K562 (cell line): ENCODE data around the gene PAQR4. TPM values are rescaled to one million over a fixed set of nuclear protein-coding genes. Genes with fewer than 3 reads are reported as not detected.

Experiments used
- CREB3 ChIP-seq: fragments of 450-650 bp; conservative IDR thresholded peaks from 2 replicates; pipeline ENCODE4 v1.6.1; 2016; ENCODE audit warnings: missing genetic modification characterization, low read depth, mild to moderate bottlenecking, missing compliant biosample characterization, moderate library complexity
- FOXK1 ChIP-seq: sonication (generic); formaldehyde crosslinking; IDR thresholded peaks from 2 replicates; pipeline ENCODE4 v1.8.0; 2022; ENCODE audit warnings: missing genetic modification reagents, mild to moderate bottlenecking, borderline replicate concordance
- GATAD2B ChIP-seq: fragments of 450-650 bp; IDR thresholded peaks from 2 replicates; pipeline ENCODE4 v1.6.1; 2017; ENCODE audit warnings: mild to moderate bottlenecking, borderline replicate concordance
- HLTF ChIP-seq: fragments of 450-650 bp; IDR thresholded peaks from 2 replicates; pipeline ENCODE4 v1.6.1; 2016
- IRF2 ChIP-seq: sonication (generic); formaldehyde crosslinking; IDR thresholded peaks from 2 replicates; pipeline ENCODE4 v1.8.1; 2022; ENCODE audit warnings: mild to moderate bottlenecking, missing genetic modification reagents
- NR1H2 ChIP-seq: sonication (generic); formaldehyde crosslinking; IDR thresholded peaks from 2 replicates; pipeline ENCODE4 v1.4.0; 2020; ENCODE audit warnings: mild to moderate bottlenecking, missing genetic modification reagents
- PHTF2 ChIP-seq: fragments of 250-450 bp; sonication (Bioruptor Pico); IDR thresholded peaks from 2 replicates; pipeline ENCODE4 v1.5.0; 2021; ENCODE audit warnings: mild to moderate bottlenecking
- PURB ChIP-seq: sonication (generic); formaldehyde crosslinking; IDR thresholded peaks from 2 replicates; pipeline ENCODE4 v1.9.0; 2021; ENCODE audit warnings: low read depth, mild to moderate bottlenecking, missing genetic modification reagents
- SIN3A ChIP-seq, 2 experiments: fragments of 150-350 bp in 1 of 2; IDR thresholded peaks; 2 replicates each; pipeline ENCODE4 v1.6.1; 2011 to 2016; ENCODE audit warnings: borderline replicate concordance in 2 of 2, low read depth in 2 of 2, low read length in 2 of 2, mild to moderate bottlenecking in 2 of 2, moderate library complexity in 2 of 2; ENCODE audit not compliant: control insufficient read depth in 1 of 2
- ZBTB34 ChIP-seq: fragments of 250-450 bp; sonication (Bioruptor Pico); IDR thresholded peaks from 2 replicates; pipeline ENCODE4 v1.8.0; 2021; ENCODE audit warnings: mild to moderate bottlenecking, moderate library complexity
- ZNF12 ChIP-seq: sonication (generic); formaldehyde crosslinking; IDR thresholded peaks from 2 replicates; pipeline ENCODE4 v1.4.0; 2020; ENCODE audit warnings: mild to moderate bottlenecking, missing genetic modification reagents
- ZNF217 ChIP-seq: sonication (generic); formaldehyde crosslinking; IDR thresholded peaks from 2 replicates; pipeline ENCODE4 v1.8.0; 2022; ENCODE audit warnings: mild to moderate bottlenecking, missing genetic modification reagents
- ZNF316 ChIP-seq: fragments of 450-650 bp; IDR thresholded peaks from 2 replicates; pipeline ENCODE4 v1.6.1; 2016
- ZNF436 ChIP-seq: fragments of 250-450, 450-650 bp; sonication (Bioruptor Pico); formaldehyde crosslinking; IDR thresholded peaks from 2 replicates; pipeline ENCODE4 v1.7.0; 2020; ENCODE audit warnings: mild to moderate bottlenecking
- polyA plus RNA-seq, 8 experiments: library from polyadenylated mRNA; depleted of rRNA in 4 of 8; stranded (reverse) in 5 of 8; unstranded in 3 of 8; fragments of >200 nt; fragmentation: Nextera tagmentation in 2 of 8; fragmentation: Illumina TruSeq in 1 of 8; extraction: Ambion mirVana in 2 of 8; extraction: Trizol in 1 of 8; gene quantifications; 2 replicates each; pipeline versions ENCODE4 v1.2.1 to v1.2.3, GENCODE V29; 2011 to 2014; ENCODE audit warnings: inconsistent platforms in 1 of 8, missing spikeins in 1 of 8
- total RNA-seq, 7 experiments: library from RNA; depleted of rRNA in 6 of 7; stranded (reverse); fragments of >200 nt in 6 of 7; fragmentation: Illumina TruSeq in 2 of 7; extraction: Trizol in 2 of 7; gene quantifications; 2 replicates each; pipeline versions ENCODE4 v1.2.1 to v1.2.3, GENCODE V29; 2011 to 2021; ENCODE audit warnings: low replicate concordance in 1 of 7

The PAQR4 gene
- total and polyA plus RNA-seq, 9 of the 15 experiments (the other 6 are each of a cell fraction or from before 2014, with no cell fraction given) = 0.62 to 40.4 (median 19.5) TPM

GRCh38 chr16:2950773-2951172 is 18.4 kb upstream of the PAQR4 start (continued):
- TF ChIP-seq GATAD2B = no peak
- TF ChIP-seq HLTF = no peak
- no peak for TF ChIP-seq ZNF217 (CRISPR knock-in tag)
- TF ChIP-seq ZBTB34 (CRISPR knock-in tag) = no peak
- TF ChIP-seq CREB3 (tag) = no peak
- TF ChIP-seq FOXK1 = no peak
- TF ChIP-seq NR1H2 (CRISPR knock-in tag) = no peak
- TF ChIP-seq PURB = no peak
- no peak for TF ChIP-seq ZNF12 (CRISPR knock-in tag)
- TF ChIP-seq ZNF436 (CRISPR knock-in tag) = no peak
- no peak for TF ChIP-seq ZNF316
- no peak for TF ChIP-seq PHTF2 (CRISPR knock-in tag)
- TF ChIP-seq SIN3A (IDR thresholded peaks at IDR 0.05; ENCODE audit: borderline replicate concordance in 2 of 2, control insufficient read depth in 1 of 2, low read depth in 2 of 2, low read length in 2 of 2) = no peak
- TF ChIP-seq IRF2 = no peak
